SK-N-SH (cell line): ENCODE measurements around the gene SF3A1. TPM values are rescaled to one million over a fixed set of nuclear protein-coding genes. Genes with fewer than 3 reads are reported as not detected.

Experiments
- CTCF ChIA-PET: fragments of 300-600, 350-600 bp; formaldehyde crosslinking; extraction: SDS; loops from one replicate; lab custom pipeline; 2021; lab: Yijun Ruan, JAX
- POLR2A ChIA-PET: fragments of 350-600 bp; sonication (Branson Sonifier 250); formaldehyde crosslinking; extraction: SDS; loops from one replicate; lab custom pipeline; 2020; ENCODE audit warnings: antibody characterized with exemption, inconsistent platforms; lab: Yijun Ruan, JAX
- DNase-seq: peaks from one replicate; pipeline ENCODE4 v3.0.0; 2012
- H2AFZ ChIP-seq: fragments of 200-600 bp; sonication (generic); 2 replicates; pipeline ENCODE4 v1.8.1; 2016; ENCODE audit warnings: antibody characterized with exemption, mild to moderate bottlenecking, low read depth
- H3F3A ChIP-seq: fragments of 200-600 bp; sonication (generic); replicated peaks from 2 replicates; pipeline ENCODE3; 2016; ENCODE audit warnings: antibody characterized with exemption, mild to moderate bottlenecking; ENCODE audit not compliant: insufficient read depth
- H3K27ac ChIP-seq, 2 experiments: fragments of 200-500 bp in 1 of 2; fragments of 200-600 bp in 1 of 2; sonication (Bioruptor generic) in 1 of 2; sonication (generic), shearing (Covaris generic) in 1 of 2; 2 replicates each; pipeline versions ENCODE4 v1.5.1 to v1.6.1; 2014 to 2016; ENCODE audit warnings: low read depth in 2 of 2, inconsistent platforms in 1 of 2, low read length in 1 of 2, mild to moderate bottlenecking in 1 of 2, mixed read lengths in 1 of 2
- H3K27me3 ChIP-seq: fragments of 200-600 bp; sonication (generic), shearing (Covaris generic); 2 replicates; pipeline ENCODE4 v1.6.1; 2016; ENCODE audit warnings: mixed run types; ENCODE audit not compliant: insufficient read depth
- H3K36me3 ChIP-seq, 2 experiments: fragments of 200-500 bp in 1 of 2; fragments of 200-600 bp in 1 of 2; sonication (Bioruptor generic) in 1 of 2; sonication (generic) in 1 of 2; replicated peaks in 1 of 2; 2 replicates each; pipeline versions ENCODE3 to v1.5.1; 2014 to 2016; ENCODE audit warnings: low read length in 1 of 2, mild to moderate bottlenecking in 1 of 2; ENCODE audit not compliant: insufficient read depth in 2 of 2, control insufficient read depth in 1 of 2
- H3K4me1 ChIP-seq, 2 experiments: fragments of 200-500 bp in 1 of 2; fragments of 200-600 bp in 1 of 2; sonication (Bioruptor generic) in 1 of 2; sonication (generic), shearing (Covaris generic) in 1 of 2; 2 replicates each; pipeline versions ENCODE4 v1.5.1 to v1.6.1; 2014 to 2016; ENCODE audit warnings: low read depth in 1 of 2, low read length in 1 of 2, mixed run types in 1 of 2; ENCODE audit not compliant: insufficient read depth in 2 of 2, control insufficient read depth in 1 of 2
- H3K4me2 ChIP-seq: fragments of 200-600 bp; sonication (generic), shearing (Covaris generic); 2 replicates; pipeline ENCODE4 v1.6.1; 2017; ENCODE audit warnings: mixed run types
- H3K4me3 ChIP-seq, 2 experiments: fragments of 200-500 bp in 1 of 2; fragments of 200-600 bp in 1 of 2; sonication (Bioruptor generic) in 1 of 2; sonication (generic), shearing (Covaris generic) in 1 of 2; 2 replicates each; pipeline versions ENCODE4 v1.5.1 to v1.8.1; 2014 to 2016; ENCODE audit warnings: low read depth in 2 of 2, inconsistent platforms in 1 of 2, low read length in 1 of 2, mild to moderate bottlenecking in 1 of 2, mixed read lengths in 1 of 2, moderate library complexity in 1 of 2
- H3K79me2 ChIP-seq: fragments of 200-600 bp; sonication (generic); 2 replicates; pipeline ENCODE4 v1.8.1; 2017; ENCODE audit warnings: mild to moderate bottlenecking; ENCODE audit not compliant: insufficient read depth
- H3K9ac ChIP-seq: fragments of 200-600 bp; sonication (generic); 2 replicates; pipeline ENCODE4 v1.6.1; 2017; ENCODE audit warnings: mixed run types
- H3K9me2 ChIP-seq: fragments of 200-600 bp; sonication (generic); 2 replicates; pipeline ENCODE4 v1.6.1; 2017; ENCODE audit warnings: mixed run types
- H3K9me3 ChIP-seq: fragments of 200-600 bp; sonication (generic); 2 replicates; pipeline ENCODE4 v1.6.1; 2017; ENCODE audit warnings: mixed run types, mild to moderate bottlenecking, moderate library complexity
- H4K20me1 ChIP-seq: fragments of 200-600 bp; sonication (generic); 2 replicates; pipeline ENCODE4 v1.6.1; 2017; ENCODE audit warnings: mild to moderate bottlenecking, mixed run types; ENCODE audit not compliant: insufficient read depth
- ELF1 ChIP-seq: IDR thresholded peaks from 2 replicates; pipeline ENCODE4 v1.4.0; 2012
- EP300 ChIP-seq, 2 experiments: IDR thresholded peaks; 2 replicates each; pipeline versions ENCODE4 v1.4.0 to v1.6.1; 2012; ENCODE audit warnings: borderline replicate concordance in 1 of 2, low read depth in 1 of 2, low read length in 1 of 2
- FOSL2 ChIP-seq: IDR thresholded peaks from 2 replicates; pipeline ENCODE4 v1.4.0; 2012; ENCODE audit warnings: low read depth, mild to moderate bottlenecking, moderate library complexity, borderline replicate concordance
- FOXM1 ChIP-seq: IDR thresholded peaks from 2 replicates; pipeline ENCODE4 v1.4.0; 2012; ENCODE audit warnings: low read depth, mild to moderate bottlenecking
- GATA2 ChIP-seq: sonication (generic); formaldehyde crosslinking; IDR thresholded peaks from 2 replicates; pipeline ENCODE4 v1.5.0; 2020; ENCODE audit warnings: mild to moderate bottlenecking, missing genetic modification reagents
- MXI1 ChIP-seq: IDR thresholded peaks from 2 replicates; pipeline ENCODE4 v1.6.1; 2012; ENCODE audit warnings: mild to moderate bottlenecking, low read depth, low read length, improper control_type of control experiment
- NRF1 ChIP-seq: IDR thresholded peaks from 2 replicates; pipeline ENCODE4 v1.6.1; 2012; ENCODE audit warnings: low read depth, mild to moderate bottlenecking, low read length
- POLR2AphosphoS5 ChIP-seq: IDR thresholded peaks from 2 replicates; pipeline ENCODE4 v1.6.1; 2012; ENCODE audit warnings: low read depth, low read length
- RAD21 ChIP-seq: IDR thresholded peaks from 2 replicates; pipeline ENCODE4 v1.6.1; 2012; ENCODE audit warnings: mild to moderate bottlenecking, low read length
- RCOR1 ChIP-seq: fragments of 150-350 bp; IDR thresholded peaks from 2 replicates; pipeline ENCODE4 v1.6.1; 2017; ENCODE audit warnings: antibody characterized with exemption, low read length
- RFX5 ChIP-seq: IDR thresholded peaks from 2 replicates; pipeline ENCODE4 v1.6.1; 2012; ENCODE audit warnings: mild to moderate bottlenecking, improper control_type of control experiment, low read length
- SIN3A ChIP-seq: IDR thresholded peaks from 2 replicates; pipeline ENCODE4 v1.6.1; 2012; ENCODE audit warnings: low read depth, mild to moderate bottlenecking, low read length, moderate library complexity, borderline replicate concordance
- SMC3 ChIP-seq: IDR thresholded peaks from 2 replicates; pipeline ENCODE4 v1.6.1; 2012; ENCODE audit warnings: low read depth, low read length, improper control_type of control experiment
- TAF1 ChIP-seq: IDR thresholded peaks from 2 replicates; pipeline ENCODE4 v1.6.1; 2012; ENCODE audit warnings: low read depth, mild to moderate bottlenecking, low read length, moderate library complexity, borderline replicate concordance
- TCF12 ChIP-seq: IDR thresholded peaks from 2 replicates; pipeline ENCODE4 v1.4.0; 2012
- TEAD4 ChIP-seq: IDR thresholded peaks from 2 replicates; pipeline ENCODE4 v1.4.0; 2012; ENCODE audit warnings: mild to moderate bottlenecking, borderline replicate concordance; ENCODE audit not compliant: insufficient read depth
- WGBS: methylation state at CpG from one replicate; pipeline ENCODE4 v1.1.6; 2017; ENCODE audit warnings: low lambda C conversion rate; 5-methylcytosine and 5-hydroxymethylcytosine counted together
- polyA plus RNA-seq, 3 experiments: library from polyadenylated mRNA; depleted of rRNA; stranded (reverse); fragments of >200 nt; gene quantifications; 2 replicates each; pipeline ENCODE4 v1.2.3, GENCODE V29; 2012
- TF ChIP-seq, protein P1 (sequence below): IDR thresholded peaks from 2 replicates; pipeline ENCODE4 v1.4.0; 2012; ENCODE audit warnings: low read depth, borderline replicate concordance
- TF ChIP-seq, protein P2 (sequence below): IDR thresholded peaks from 2 replicates; pipeline ENCODE4; 2012
- TF ChIP-seq, protein P3 (sequence below): fragments of 200-600 bp; sonication (generic); IDR thresholded peaks from 2 replicates; pipeline ENCODE4 v1.6.1; 2017; ENCODE audit warnings: antibody characterized with exemption, mild to moderate bottlenecking, moderate library complexity
- TF ChIP-seq, protein P4 (sequence below): IDR thresholded peaks from 2 replicates; pipeline ENCODE4 v1.4.0; 2012; ENCODE audit warnings: low read depth
- TF ChIP-seq, protein P5 (sequence below): IDR thresholded peaks from 2 replicates; pipeline ENCODE4 v1.4.0; 2012; ENCODE audit warnings: low read depth, borderline replicate concordance

The SF3A1 gene
- polyA plus RNA-seq, 1 of the 3 experiments (the other 2 are of a cell fraction): 75.2 TPM

DNA sequence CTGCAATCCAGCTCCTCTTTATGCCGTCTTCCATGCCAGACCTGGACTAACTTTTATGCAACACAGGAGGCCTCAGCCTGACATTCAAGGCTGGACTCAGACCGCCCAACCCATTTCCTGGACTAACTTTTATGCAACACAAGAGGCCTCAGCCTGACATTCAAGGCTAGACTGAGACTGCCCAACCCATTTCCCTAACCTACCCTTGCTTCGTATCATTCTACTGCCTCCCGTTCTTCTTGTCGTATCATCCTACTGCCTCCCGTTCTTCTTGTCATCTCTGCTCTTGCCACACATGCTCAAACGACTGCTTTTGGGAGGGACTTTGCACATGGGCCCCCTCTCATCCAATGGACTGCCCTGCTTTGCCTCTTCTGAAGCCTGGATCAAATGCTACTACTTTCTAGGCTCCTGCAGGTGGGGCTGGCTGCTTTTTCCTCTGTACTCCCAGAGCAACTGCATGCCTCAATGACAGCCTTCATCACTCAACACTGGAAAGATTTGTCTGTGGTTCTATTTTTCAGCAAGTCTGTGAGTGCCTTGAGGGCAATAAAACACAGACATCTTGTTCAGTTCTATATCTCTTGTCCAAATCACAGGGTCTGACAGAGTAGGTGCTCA lies 37.8 kb downstream of the SF3A1 start (continued):
- TF ChIP-seq RAD21 (no peak), RFX5 (no peak)

DNA sequence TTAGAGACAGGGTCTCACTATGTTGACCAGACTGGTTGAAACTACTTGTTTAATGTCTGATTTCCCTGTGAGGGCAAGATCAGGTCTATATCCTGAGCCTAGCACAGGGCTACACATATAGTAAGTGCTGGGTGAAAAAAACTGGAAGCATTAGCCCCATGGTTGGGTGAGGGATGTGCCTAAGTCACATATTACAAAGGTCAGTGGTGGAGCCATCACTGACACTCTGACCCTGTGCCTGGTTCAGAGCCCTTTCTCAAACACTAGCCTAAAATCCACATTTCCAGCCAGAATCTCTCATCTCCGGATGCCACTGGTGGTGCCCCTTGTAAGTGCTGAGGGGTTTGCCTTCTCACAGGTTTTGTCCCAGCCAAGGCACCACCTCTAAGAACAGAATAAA lies 38.9 kb downstream of the SF3A1 start:
- H3K79me2 ChIP-seq: peaks cover 59% of the 10 kb centered on the region; the same call in 1 of the 2 replicates
- 100% methylated on average over 1 of the region's 1 CpG for WGBS
- H4K20me1 ChIP-seq: peaks cover 48% of the 10 kb centered on the region
- H3K4me1 ChIP-seq: peaks cover 11 to 19% of the 10 kb centered on the region in 2 experiments; a peak in 2 of 4 replicates
- no peaks in the 10 kb centered on the region for H3K27me3 ChIP-seq
- no peak overlapping the region for H3K27ac ChIP-seq
- no peak overlapping the region for H3K4me3 ChIP-seq
- TF ChIP-seq FOSL2: no peak
- TF ChIP-seq, protein P1, sequence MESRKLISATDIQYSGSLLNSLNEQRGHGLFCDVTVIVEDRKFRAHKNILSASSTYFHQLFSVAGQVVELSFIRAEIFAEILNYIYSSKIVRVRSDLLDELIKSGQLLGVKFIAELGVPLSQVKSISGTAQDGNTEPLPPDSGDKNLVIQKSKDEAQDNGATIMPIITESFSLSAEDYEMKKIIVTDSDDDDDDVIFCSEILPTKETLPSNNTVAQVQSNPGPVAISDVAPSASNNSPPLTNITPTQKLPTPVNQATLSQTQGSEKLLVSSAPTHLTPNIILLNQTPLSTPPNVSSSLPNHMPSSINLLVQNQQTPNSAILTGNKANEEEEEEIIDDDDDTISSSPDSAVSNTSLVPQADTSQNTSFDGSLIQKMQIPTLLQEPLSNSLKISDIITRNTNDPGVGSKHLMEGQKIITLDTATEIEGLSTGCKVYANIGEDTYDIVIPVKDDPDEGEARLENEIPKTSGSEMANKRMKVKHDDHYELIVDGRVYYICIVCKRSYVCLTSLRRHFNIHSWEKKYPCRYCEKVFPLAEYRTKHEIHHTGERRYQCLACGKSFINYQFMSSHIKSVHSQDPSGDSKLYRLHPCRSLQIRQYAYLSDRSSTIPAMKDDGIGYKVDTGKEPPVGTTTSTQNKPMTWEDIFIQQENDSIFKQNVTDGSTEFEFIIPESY: no peak
- no peak for TF ChIP-seq TEAD4
- TF ChIP-seq ELF1: no peak
- TF ChIP-seq, protein P2, sequence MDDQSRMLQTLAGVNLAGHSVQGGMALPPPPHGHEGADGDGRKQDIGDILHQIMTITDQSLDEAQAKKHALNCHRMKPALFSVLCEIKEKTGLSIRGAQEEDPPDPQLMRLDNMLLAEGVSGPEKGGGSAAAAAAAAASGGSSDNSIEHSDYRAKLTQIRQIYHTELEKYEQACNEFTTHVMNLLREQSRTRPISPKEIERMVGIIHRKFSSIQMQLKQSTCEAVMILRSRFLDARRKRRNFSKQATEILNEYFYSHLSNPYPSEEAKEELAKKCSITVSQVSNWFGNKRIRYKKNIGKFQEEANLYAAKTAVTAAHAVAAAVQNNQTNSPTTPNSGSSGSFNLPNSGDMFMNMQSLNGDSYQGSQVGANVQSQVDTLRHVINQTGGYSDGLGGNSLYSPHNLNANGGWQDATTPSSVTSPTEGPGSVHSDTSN: no peak
- TF ChIP-seq, protein P3, sequence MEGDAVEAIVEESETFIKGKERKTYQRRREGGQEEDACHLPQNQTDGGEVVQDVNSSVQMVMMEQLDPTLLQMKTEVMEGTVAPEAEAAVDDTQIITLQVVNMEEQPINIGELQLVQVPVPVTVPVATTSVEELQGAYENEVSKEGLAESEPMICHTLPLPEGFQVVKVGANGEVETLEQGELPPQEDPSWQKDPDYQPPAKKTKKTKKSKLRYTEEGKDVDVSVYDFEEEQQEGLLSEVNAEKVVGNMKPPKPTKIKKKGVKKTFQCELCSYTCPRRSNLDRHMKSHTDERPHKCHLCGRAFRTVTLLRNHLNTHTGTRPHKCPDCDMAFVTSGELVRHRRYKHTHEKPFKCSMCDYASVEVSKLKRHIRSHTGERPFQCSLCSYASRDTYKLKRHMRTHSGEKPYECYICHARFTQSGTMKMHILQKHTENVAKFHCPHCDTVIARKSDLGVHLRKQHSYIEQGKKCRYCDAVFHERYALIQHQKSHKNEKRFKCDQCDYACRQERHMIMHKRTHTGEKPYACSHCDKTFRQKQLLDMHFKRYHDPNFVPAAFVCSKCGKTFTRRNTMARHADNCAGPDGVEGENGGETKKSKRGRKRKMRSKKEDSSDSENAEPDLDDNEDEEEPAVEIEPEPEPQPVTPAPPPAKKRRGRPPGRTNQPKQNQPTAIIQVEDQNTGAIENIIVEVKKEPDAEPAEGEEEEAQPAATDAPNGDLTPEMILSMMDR: no peak
- TF ChIP-seq MXI1: no peak
- TF ChIP-seq TCF12: no peak
- TF ChIP-seq, protein P4, sequence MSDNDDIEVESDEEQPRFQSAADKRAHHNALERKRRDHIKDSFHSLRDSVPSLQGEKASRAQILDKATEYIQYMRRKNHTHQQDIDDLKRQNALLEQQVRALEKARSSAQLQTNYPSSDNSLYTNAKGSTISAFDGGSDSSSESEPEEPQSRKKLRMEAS: no peak
- TF ChIP-seq POLR2AphosphoS5: no peak
- no peak for TF ChIP-seq TAF1
- TF ChIP-seq EP300 (IDR thresholded peaks at IDR 0.05; ENCODE audit: borderline replicate concordance in 1 of 2, low read depth in 1 of 2, low read length in 1 of 2): no peak
- TF ChIP-seq SMC3: no peak
- TF ChIP-seq, protein P5, sequence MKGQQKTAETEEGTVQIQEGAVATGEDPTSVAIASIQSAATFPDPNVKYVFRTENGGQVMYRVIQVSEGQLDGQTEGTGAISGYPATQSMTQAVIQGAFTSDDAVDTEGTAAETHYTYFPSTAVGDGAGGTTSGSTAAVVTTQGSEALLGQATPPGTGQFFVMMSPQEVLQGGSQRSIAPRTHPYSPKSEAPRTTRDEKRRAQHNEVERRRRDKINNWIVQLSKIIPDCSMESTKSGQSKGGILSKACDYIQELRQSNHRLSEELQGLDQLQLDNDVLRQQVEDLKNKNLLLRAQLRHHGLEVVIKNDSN: no peak
- no peak for TF ChIP-seq SIN3A
- TF ChIP-seq GATA2 (CRISPR knock-in tag): no peak
- no peak for TF ChIP-seq FOXM1
- TF ChIP-seq RCOR1: no peak
- no peak for TF ChIP-seq RAD21
- no peak for TF ChIP-seq NRF1
- no peak overlapping the region for H2AFZ ChIP-seq
- peaks cover 12% of the 10 kb centered on the region for H3F3A ChIP-seq
- H3K9me3 ChIP-seq: no peaks in the 10 kb centered on the region
- H3K9me2 ChIP-seq: no peaks in the 10 kb centered on the region
- CTCF ChIA-PET: interaction anchor here (6.5 kb wide), 1 partner anchor 29 kb away, joined by 31 read pairs; the partner anchor contains the start of gene CASTOR1
- POLR2A ChIA-PET: no interaction called here
- no peak overlapping the region for H3K4me2 ChIP-seq
- no peaks in the 10 kb centered on the region for H3K36me3 ChIP-seq
- DNase-seq: no peak
- H3K9ac ChIP-seq: no peak overlapping the region
